Coronary artery (tissue), 2 donors: ENCODE results near the gene CACNG8.

ENCODE experiments used
- DNase-seq: peaks from one replicate; pipeline ENCODE4 v3.0.0-alpha.2; 2017; ENCODE audit warnings: low spot score
- H3K27ac ChIP-seq, 2 donors: fragments of 200-600 bp; sonication (generic); one replicate each; pipeline ENCODE4 v1.5.1; 2016 to 2019
- H3K4me3 ChIP-seq: fragments of 200-600 bp; sonication (generic); 2 replicates; pipeline ENCODE4 v1.5.1; 2016; ENCODE audit warnings: mild to moderate bottlenecking, moderate library complexity
- CTCF ChIP-seq: fragments of 200-600 bp; sonication (generic); IDR thresholded peaks from one replicate; pipeline ENCODE4 v1.5.1; 2019; ENCODE audit warnings: antibody characterized with exemption

The CACNG8 gene

GRCh38 chr19:54009440-54009839 lies 46.7 kb downstream of the CACNG8 start:
- no peak for DNase-seq
- Histone ChIP-seq H3K27ac (no peak overlapping the region), H3K4me3 (no peak overlapping the region)
- TF ChIP-seq CTCF: no peak

- TF ChIP-seq CTCF: no peak
- H3K27ac ChIP-seq: no peak overlapping the region
- H3K4me3 ChIP-seq: no peak overlapping the region
- no peak for DNase-seq
Observed at GRCh38 chr19:54010474-54010873, 47.7 kb downstream of the CACNG8 start.

- DNase-seq: no peak
- Histone ChIP-seq H3K27ac (no peak overlapping the region), H3K4me3 (no peak overlapping the region)
- no peak for TF ChIP-seq CTCF
Observed at GRCh38 chr19:54011507-54012211, 48.9 kb downstream of the CACNG8 start.

- TF ChIP-seq CTCF: no peak
- DNase-seq: no peak
Observed at GRCh38 chr19:54013866-54014265, 51.1 kb downstream of the CACNG8 start.

GRCh38 chr19:54014920-54015560 lies 52.3 kb downstream of the CACNG8 start:
- H3K27ac ChIP-seq: no peak overlapping the region
- H3K4me3 ChIP-seq: no peak overlapping the region
- no peak for TF ChIP-seq CTCF
- no peak for DNase-seq

More at GRCh38 chr19:54013866-54014265, 51.1 kb downstream of the CACNG8 start:
- no peak overlapping the region for H3K4me3 ChIP-seq
- no peak overlapping the region for H3K27ac ChIP-seq

- DNase-seq: no peak
- no peak overlapping the region for H3K27ac ChIP-seq
Observed at GRCh38 chr19:54017261-54017660, 54.5 kb downstream of the CACNG8 start.

More at GRCh38 chr19:54017261-54017660, 54.5 kb downstream of the CACNG8 start:
- H3K4me3 ChIP-seq: no peak overlapping the region
- no peak for TF ChIP-seq CTCF
